Fibroblast of the conjunctiva (primary cell): ENCODE results near the gene MMP11.

Experiments
- DNase-seq: peaks from one replicate; pipeline ENCODE4 v3.0.0-alpha.2; 2010; ENCODE audit warnings: low read depth

MMP11 gene

GRCh38 chr22:23831261-23831660, 58.6 kb downstream of the MMP11 start:
- no peak for DNase-seq

GRCh38 chr22:23831781-23832180, 59.1 kb downstream of the MMP11 start:
- no peak for DNase-seq

GRCh38 chr22:23832226-23833016, 59.8 kb downstream of the MMP11 start:
- no peak for DNase-seq

GRCh38 chr22:23833017-23833751, 60.5 kb downstream of the MMP11 start:
- DNase-seq, result no peak
